Mammary epithelial cell (primary cell): ENCODE data around the gene HEATR3.

ENCODE experiments used
- CTCF ChIP-seq, 2 donors: IDR thresholded peaks in 1 of 2; conservative IDR thresholded peaks in 1 of 2; 2 replicates each; pipeline ENCODE4 v1.5.1; 2011 to 2012; ENCODE audit warnings: inconsistent platforms in 2 of 2, low read length in 2 of 2, mild to moderate bottlenecking in 2 of 2, control low read depth in 1 of 2, low read depth in 1 of 2; ENCODE audit not compliant: insufficient read depth in 1 of 2; ENCODE audit errors: extremely low read depth in 1 of 2
- EZH2 ChIP-seq: IDR thresholded peaks from 2 replicates; pipeline ENCODE4 v1.6.1; 2012; ENCODE audit warnings: low read length, inconsistent platforms, borderline replicate concordance

- no peak for TF ChIP-seq CTCF (conservative IDR thresholded peaks at IDR 0.05 in 1 of 2, IDR thresholded peaks at IDR 0.05 in 1 of 2; ENCODE audit: extremely low read depth in 1 of 2, insufficient read depth in 1 of 2, low read depth in 1 of 2, low read length in 2 of 2)
- TF ChIP-seq EZH2: no peak
Observed at GRCh38 chr16:50027829-50028228, 37.9 kb upstream of the HEATR3 start.
